PC-3 (cell line): ENCODE data around the gene PRM3. TPM values are rescaled to one million over a fixed set of nuclear protein-coding genes. Genes with fewer than 3 reads are reported as not detected.

Experiments used
- ATAC-seq: fragments of 200-7000 bp; cut with Tn5 transposase; 2 replicates; pipeline ENCODE4 v1.9.1; 2020; ENCODE audit warnings: mild to moderate bottlenecking, moderate library complexity
- BruUV-seq: library from RNA; stranded (reverse); fragments of 400-500 nt; replicated peaks from 2 replicates; lab custom pipeline; 2021; lab: Mats Ljungman, UMichigan
- CTCF ChIA-PET: fragments of 300-600 bp; sonication (Branson Sonifier 250); formaldehyde crosslinking; loops from one replicate; lab custom pipeline; 2022; ENCODE audit warnings: antibody characterized with exemption; lab: Charles Lee
- POLR2A ChIA-PET: fragments of 300-600 bp; sonication (Branson Sonifier 250); formaldehyde crosslinking; loops from one replicate; lab custom pipeline; 2022; ENCODE audit warnings: antibody characterized with exemption; ENCODE audit not compliant: unreplicated experiment; lab: Charles Lee
- DNase-seq: peaks from one replicate; pipeline ENCODE4 v3.0.0-alpha.2; 2015
- H2AFZ ChIP-seq: fragments of 300-600 bp; sonication (generic); 2 replicates; pipeline ENCODE4 v1.6.0; 2016; ENCODE audit warnings: antibody characterized with exemption, low read length
- H3F3A ChIP-seq: fragments of 300-600 bp; sonication (generic); one replicate; pipeline ENCODE4 v1.6.0; 2017; ENCODE audit warnings: antibody characterized with exemption, low read length, control low read depth, mild to moderate bottlenecking; ENCODE audit not compliant: unreplicated experiment
- H3K27ac ChIP-seq: fragments of 300-600 bp; sonication (generic); 2 replicates; pipeline ENCODE4 v1.5.1; 2016; ENCODE audit warnings: mild to moderate bottlenecking, low read length
- H3K27me3 ChIP-seq: fragments of 300-600 bp; sonication (generic); 2 replicates; pipeline ENCODE4 v1.6.1; 2016; ENCODE audit warnings: low read length, mixed read lengths
- H3K36me3 ChIP-seq: fragments of 300-600 bp; sonication (generic); 2 replicates; pipeline ENCODE4 v1.6.1; 2016; ENCODE audit warnings: low read depth, mixed run types, low read length, mixed read lengths
- H3K4me1 ChIP-seq: fragments of 300-600 bp; sonication (generic); 2 replicates; pipeline ENCODE4 v1.5.1; 2016; ENCODE audit warnings: low read length; ENCODE audit not compliant: insufficient read depth
- H3K4me2 ChIP-seq: fragments of 300-600 bp; sonication (generic); 2 replicates; pipeline ENCODE4 v1.6.0; 2016; ENCODE audit warnings: low read length
- H3K4me3 ChIP-seq: fragments of 300-600 bp; sonication (generic); 2 replicates; pipeline ENCODE4 v1.5.1; 2016; ENCODE audit warnings: mild to moderate bottlenecking, low read length, mixed read lengths
- H3K79me2 ChIP-seq: fragments of 300-600 bp; sonication (generic); 2 replicates; pipeline ENCODE4 v1.6.1; 2017; ENCODE audit warnings: low read length, mixed read lengths
- H3K9ac ChIP-seq: fragments of 300-600 bp; sonication (generic); 2 replicates; pipeline ENCODE4 v1.6.0; 2016; ENCODE audit warnings: mild to moderate bottlenecking, low read length
- H3K9me2 ChIP-seq: fragments of 300-600 bp; sonication (generic); replicated peaks from 2 replicates; pipeline ENCODE4 v1.6.1; 2016; ENCODE audit warnings: mixed run types, low read length, mixed read lengths
- H3K9me3 ChIP-seq: fragments of 300-600 bp; sonication (generic); 2 replicates; pipeline ENCODE4 v1.6.1; 2016; ENCODE audit warnings: low read length, mixed read lengths
- H4K20me1 ChIP-seq: fragments of 300-600 bp; sonication (generic); 2 replicates; pipeline ENCODE4 v1.6.1; 2016; ENCODE audit warnings: low read length, mixed read lengths
- CTCF ChIP-seq: fragments of 300-600 bp; sonication (generic); conservative IDR thresholded peaks from 2 replicates; pipeline ENCODE4 v1.5.1; 2017; ENCODE audit warnings: antibody characterized with exemption, low read depth, mild to moderate bottlenecking, low read length
- EZH2 ChIP-seq: fragments of 300-600 bp; sonication (generic); IDR thresholded peaks from one replicate; pipeline ENCODE4 v1.6.1; 2017; ENCODE audit warnings: antibody characterized with exemption, mild to moderate bottlenecking, low read length; ENCODE audit not compliant: unreplicated experiment
- EZH2phosphoT487 ChIP-seq: fragments of 300-600 bp; sonication (generic); IDR thresholded peaks from 2 replicates; pipeline ENCODE4 v1.6.1; 2018; ENCODE audit warnings: mild to moderate bottlenecking, antibody characterized with exemption, low read length, borderline replicate concordance
- intact Hi-C: fragments of 100-400 bp; cut with micrococcal nuclease; formaldehyde crosslinking; loops from 2 replicates; pipeline ENCODE4 v1.9.0; 2023
- total RNA-seq: library from RNA; depleted of rRNA; stranded (reverse); fragments of >200 nt; gene quantifications from 2 replicates; pipeline ENCODE4 v1.2.3, GENCODE V29; 2014

PRM3 gene
- total RNA-seq, 1 experiment from 2014 or later = not detected

- Histone ChIP-seq H3K4me2 (no peak overlapping the region), H3K9ac (no peak overlapping the region), H3F3A (no peaks in the 10 kb centered on the region), H3K9me3 (no peaks in the 10 kb centered on the region), H3K27me3 (no peaks in the 10 kb centered on the region), H3K4me1 (peaks cover 8% of the 10 kb centered on the region; the same call in 1 of the 2 replicates), H3K27ac (no peak overlapping the region), H3K4me3 (no peak overlapping the region), H3K79me2 (no peaks in the 10 kb centered on the region), H2AFZ (no peak overlapping the region), H3K9me2 (no peaks in the 10 kb centered on the region), H3K36me3 (no peaks in the 10 kb centered on the region), H4K20me1 (no peaks in the 10 kb centered on the region)
- ChIA-PET POLR2A (no interaction called here), CTCF (no interaction called here)
- intact Hi-C loops = no loop called here
- no peak for DNase-seq
- TF ChIP-seq CTCF = no peak
- no peak for TF ChIP-seq EZH2
- no TSS peak for BruUV-seq
- ATAC-seq = no peak
Measured at GRCh38 chr16:11316331-11317015, 43.0 kb upstream of the PRM3 start.

- no peak overlapping the region for H3K9ac ChIP-seq
- H3K27me3 ChIP-seq = no peaks in the 10 kb centered on the region
- H3K4me2 ChIP-seq = no peak overlapping the region
- ChIA-PET POLR2A (no interaction called here), CTCF (no interaction called here)
- ATAC-seq (no peak), DNase-seq (peak; percentile 12)
- intact Hi-C loops = no loop called here
- no peak for TF ChIP-seq EZH2phosphoT487
- TF ChIP-seq CTCF = no peak
- TF ChIP-seq EZH2 = no peak
- H4K20me1 ChIP-seq = no peaks in the 10 kb centered on the region
- H3K4me3 ChIP-seq = no peak overlapping the region
- BruUV-seq = no TSS peak
- H3K36me3 ChIP-seq = no peaks in the 10 kb centered on the region
- H2AFZ ChIP-seq = no peak overlapping the region
- H3K79me2 ChIP-seq = no peaks in the 10 kb centered on the region
- H3K9me2 ChIP-seq = no peaks in the 10 kb centered on the region
- H3K27ac ChIP-seq = no peak overlapping the region
- H3K9me3 ChIP-seq = no peaks in the 10 kb centered on the region
- no peaks in the 10 kb centered on the region for H3F3A ChIP-seq
- H3K4me1 ChIP-seq = peaks cover 8% of the 10 kb centered on the region; the same call in 1 of the 2 replicates
Measured at GRCh38 chr16:11315510-11315909, 42.1 kb upstream of the PRM3 start.

GRCh38 chr16:11314309-11314894, 41.0 kb upstream of the PRM3 start:
- no peaks in the 10 kb centered on the region for H3F3A ChIP-seq
- H3K4me3 ChIP-seq = no peak overlapping the region
- H3K4me1 ChIP-seq = peaks cover 8% of the 10 kb centered on the region; the same call in 1 of the 2 replicates
- TF ChIP-seq CTCF = no peak
- TF ChIP-seq EZH2phosphoT487 = no peak
- no peak for TF ChIP-seq EZH2
- no peak overlapping the region for H2AFZ ChIP-seq
- no peaks in the 10 kb centered on the region for H3K27me3 ChIP-seq
- H3K9ac ChIP-seq = no peak overlapping the region
- intact Hi-C loops = no loop called here
- H3K9me3 ChIP-seq = no peaks in the 10 kb centered on the region
- H3K27ac ChIP-seq = no peak overlapping the region
- POLR2A ChIA-PET = no interaction called here
- H3K9me2 ChIP-seq = no peaks in the 10 kb centered on the region
- no peaks in the 10 kb centered on the region for H4K20me1 ChIP-seq
- ATAC-seq = no peak
- H3K79me2 ChIP-seq = no peaks in the 10 kb centered on the region
- H3K4me2 ChIP-seq = no peak overlapping the region
- no TSS peak for BruUV-seq
- CTCF ChIA-PET = no interaction called here
- no peak for DNase-seq
- H3K36me3 ChIP-seq = no peaks in the 10 kb centered on the region
